TTC549 (cell line): ENCODE results near the gene CLIC1.
A peak's percentile ranks its signal among the peaks of the same experiment; 100 is the strongest.

Experiments
- FAIRE-seq: peaks from 2 replicates; lab custom pipeline; 2012; peaks lifted over from hg19 to GRCh38; lab: Jason Lieb, UNC

Gene CLIC1

GRCh38 chr6:31768363-31769257 is 32.3 kb upstream of the CLIC1 start:
- FAIRE-seq: no peak

- no peak for FAIRE-seq
Observed at GRCh38 chr6:31767096-31767645, 30.8 kb upstream of the CLIC1 start.

GRCh38 chr6:31765910-31766794 is 29.8 kb upstream of the CLIC1 start:
- FAIRE-seq: no peak

GRCh38 chr6:31765559-31765909 is 29.2 kb upstream of the CLIC1 start:
- FAIRE-seq: no peak

GRCh38 chr6:31764198-31764597 is 27.9 kb upstream of the CLIC1 start:
- FAIRE-seq: no peak

GRCh38 chr6:31763619-31763940 is 27.2 kb upstream of the CLIC1 start:
- no peak for FAIRE-seq

- FAIRE-seq: no peak
Observed at GRCh38 chr6:31762878-31763618, 26.7 kb upstream of the CLIC1 start.

GRCh38 chr6:31762356-31762755 is 26.0 kb upstream of the CLIC1 start, which contains the start of gene SAPCD1:
Gene SAPCD1 (plus strand): TSS chr6:31762656. CDS start chr6:31763055, 399 bp downstream.
- no peak for FAIRE-seq

- no peak for FAIRE-seq
Observed at GRCh38 chr6:31761343-31761742, 25.0 kb upstream of the CLIC1 start.

GRCh38 chr6:31760790-31761189 is 24.5 kb upstream of the CLIC1 start:
- FAIRE-seq: no peak

GRCh38 chr6:31758281-31758680 is 22.0 kb upstream of the CLIC1 start:
- FAIRE-seq: no peak

GRCh38 chr6:31752739-31753319 is 16.5 kb upstream of the CLIC1 start:
- FAIRE-seq: no peak

GRCh38 chr6:31750411-31751022 is 14.2 kb upstream of the CLIC1 start:
- no peak for FAIRE-seq

GRCh38 chr6:31749301-31750036 is 13.1 kb upstream of the CLIC1 start:
- no peak for FAIRE-seq

GRCh38 chr6:31744422-31744821 is 8.1 kb upstream of the CLIC1 start:
- no peak for FAIRE-seq

- FAIRE-seq: no peak
Observed at GRCh38 chr6:31742894-31743293, 6.6 kb upstream of the CLIC1 start.

- FAIRE-seq: no peak
Observed at GRCh38 chr6:31741815-31742214, 5.5 kb upstream of the CLIC1 start.

GRCh38 chr6:31740397-31741223 is 4.3 kb upstream of the CLIC1 start:
- no peak for FAIRE-seq

GRCh38 chr6:31739639-31740396 is 3.5 kb upstream of the CLIC1 start, which contains the start of gene MSH5:
Gene MSH5 (plus strand): TSS chr6:31740005. CDS start chr6:31740467, 462 bp downstream.
- peak; percentile 91 for FAIRE-seq
